ENCODE measurements around the gene TMEM185B. TPM values are rescaled to one million over a fixed set of nuclear protein-coding genes. Genes with fewer than 3 reads are reported as not detected.

The TMEM185B gene
- total RNA-seq, 4 donors from 2014 or later = 11.6 to 33.3 (median 20.1) TPM

DNA sequence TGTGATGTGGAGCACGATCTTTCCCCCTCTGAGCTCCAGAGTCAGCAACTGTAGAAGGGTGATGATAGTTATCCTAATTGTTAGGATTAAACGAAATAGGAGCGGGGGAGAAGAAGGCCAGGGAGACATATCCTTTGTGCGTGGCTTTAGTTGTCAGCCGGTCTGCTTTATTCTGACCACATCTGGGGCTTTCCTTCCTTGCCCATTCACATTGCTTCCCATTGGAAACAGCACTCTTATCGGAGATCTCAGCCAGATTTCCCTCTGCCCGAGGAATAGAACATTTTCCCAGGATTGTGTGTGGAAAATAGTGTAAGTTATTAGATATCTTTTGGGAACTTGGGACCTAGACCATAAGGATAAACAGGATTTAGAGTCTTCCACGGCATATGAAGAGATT is 31.0 kb upstream of the TMEM185B start:
- Histone ChIP-seq H3K27me3 (no peaks in the 10 kb centered on the region), H3K9me3 (no peaks in the 10 kb centered on the region), H3K27ac (no peak overlapping the region), H3K4me1 (peaks cover 0 to 28% (median 0%) of the 10 kb centered on the region in 4 donors), H3K4me3 (peak overlapping the region in 3 of 4 donors; percentile 85 to 89 (median 87)), H3K36me3 (no peaks in the 10 kb centered on the region)
- no peak for DNase-seq
- TF ChIP-seq POLR2A (IDR thresholded peaks at IDR 0.05) = no peak
- TF ChIP-seq, protein P1, sequence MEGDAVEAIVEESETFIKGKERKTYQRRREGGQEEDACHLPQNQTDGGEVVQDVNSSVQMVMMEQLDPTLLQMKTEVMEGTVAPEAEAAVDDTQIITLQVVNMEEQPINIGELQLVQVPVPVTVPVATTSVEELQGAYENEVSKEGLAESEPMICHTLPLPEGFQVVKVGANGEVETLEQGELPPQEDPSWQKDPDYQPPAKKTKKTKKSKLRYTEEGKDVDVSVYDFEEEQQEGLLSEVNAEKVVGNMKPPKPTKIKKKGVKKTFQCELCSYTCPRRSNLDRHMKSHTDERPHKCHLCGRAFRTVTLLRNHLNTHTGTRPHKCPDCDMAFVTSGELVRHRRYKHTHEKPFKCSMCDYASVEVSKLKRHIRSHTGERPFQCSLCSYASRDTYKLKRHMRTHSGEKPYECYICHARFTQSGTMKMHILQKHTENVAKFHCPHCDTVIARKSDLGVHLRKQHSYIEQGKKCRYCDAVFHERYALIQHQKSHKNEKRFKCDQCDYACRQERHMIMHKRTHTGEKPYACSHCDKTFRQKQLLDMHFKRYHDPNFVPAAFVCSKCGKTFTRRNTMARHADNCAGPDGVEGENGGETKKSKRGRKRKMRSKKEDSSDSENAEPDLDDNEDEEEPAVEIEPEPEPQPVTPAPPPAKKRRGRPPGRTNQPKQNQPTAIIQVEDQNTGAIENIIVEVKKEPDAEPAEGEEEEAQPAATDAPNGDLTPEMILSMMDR (IDR thresholded peaks at IDR 0.05) = no peak

GRCh38 chr2:120253021-120253882 is 30.1 kb upstream of the TMEM185B start:
- Histone ChIP-seq H3K27ac (peak overlapping the region; percentile 86 to 94 (median 90)), H3K4me1 (peaks cover 0 to 28% (median 0%) of the 10 kb centered on the region in 4 donors), H3K27me3 (no peaks in the 10 kb centered on the region), H3K9me3 (no peaks in the 10 kb centered on the region), H3K36me3 (no peaks in the 10 kb centered on the region), H3K4me3 (peak overlapping the region; percentile 71 to 89 (median 86))
- peak; percentile 62 to 88 (median 82) for DNase-seq
- peak; percentile 29 to 34 for TF ChIP-seq POLR2A (IDR thresholded peaks at IDR 0.05)
- TF ChIP-seq, protein P1 (IDR thresholded peaks at IDR 0.05) = peak in 4 of 6 experiments; percentile 16 to 54 (median 42)

GRCh38 chr2:120252225-120253020 is 29.2 kb upstream of the TMEM185B start, which contains the start of gene RALB:
Gene RALB (plus strand): TSS chr2:120252852. CDS start chr2:120278665, 25,813 bp downstream.
- H3K4me3 ChIP-seq = peak within 1 kb of the TSS; percentile 71 to 89 (median 86)
- peaks cover 0 to 26% (median 0%) of the 10 kb centered on the region in 4 donors for H3K4me1 ChIP-seq
- peak within 1 kb of the TSS; percentile 86 to 94 (median 90) for H3K27ac ChIP-seq
- H3K36me3 ChIP-seq = no peaks in the 10 kb centered on the region
- H3K27me3 ChIP-seq = no peaks in the 10 kb centered on the region
- peak; percentile 99 to 100 (median 100) for DNase-seq
- TF ChIP-seq, protein P1 (IDR thresholded peaks at IDR 0.05) = no peak
- TF ChIP-seq POLR2A (IDR thresholded peaks at IDR 0.05) = peak; percentile 67 to 72
- no peaks in the 10 kb centered on the region for H3K9me3 ChIP-seq

DNA sequence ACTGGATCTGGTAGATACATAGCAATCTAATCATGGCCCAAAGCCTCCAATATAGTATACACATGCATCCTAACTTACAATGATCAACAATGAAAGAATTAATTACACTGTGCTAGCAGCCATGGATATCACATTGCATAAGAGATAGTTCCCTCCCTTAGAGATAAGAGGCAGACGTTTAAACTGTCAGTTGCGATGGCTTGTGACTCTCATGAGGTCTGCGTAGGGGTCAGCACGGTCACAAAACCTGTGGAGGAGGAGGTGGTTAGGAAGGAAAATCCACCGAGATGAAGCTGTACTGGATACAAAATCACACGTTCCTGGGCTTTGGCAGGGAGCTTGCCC is 28.7 kb upstream of the TMEM185B start:
- H3K27me3 ChIP-seq = no peaks in the 10 kb centered on the region
- H3K27ac ChIP-seq = peak overlapping the region; percentile 86 to 94 (median 90)
- no peaks in the 10 kb centered on the region for H3K36me3 ChIP-seq
- DNase-seq = no peak
- no peaks in the 10 kb centered on the region for H3K9me3 ChIP-seq
- H3K4me3 ChIP-seq = peak overlapping the region; percentile 71 to 89 (median 86)
- no peak for TF ChIP-seq POLR2A (IDR thresholded peaks at IDR 0.05)
- TF ChIP-seq, protein P1 (IDR thresholded peaks at IDR 0.05) = no peak
- H3K4me1 ChIP-seq = peaks cover 0 to 21% (median 0%) of the 10 kb centered on the region in 4 donors

DNA sequence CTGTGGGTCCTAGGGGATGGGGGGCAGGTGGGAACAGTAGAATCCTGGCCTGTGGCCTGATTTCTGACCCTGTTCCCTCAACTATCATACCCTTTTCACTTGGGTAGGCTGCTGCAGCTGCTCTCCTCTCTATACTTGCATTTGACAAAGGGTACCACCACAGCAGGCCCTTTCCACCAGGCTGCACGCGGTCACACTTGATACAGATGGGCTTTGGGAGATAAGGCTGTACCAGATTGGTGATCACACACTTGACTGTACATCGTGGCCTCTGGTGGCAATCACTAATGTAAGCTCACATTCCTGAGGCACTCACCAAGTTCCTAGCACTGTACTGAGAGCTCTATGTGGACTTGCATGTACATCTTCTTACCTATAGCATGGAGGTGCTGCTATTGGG is 27.9 kb upstream of the TMEM185B start:
- TF ChIP-seq POLR2A (IDR thresholded peaks at IDR 0.05) = no peak
- TF ChIP-seq, protein P1 (IDR thresholded peaks at IDR 0.05) = no peak
- Histone ChIP-seq H3K27ac (no peak overlapping the region), H3K27me3 (no peaks in the 10 kb centered on the region), H3K4me1 (peaks cover 0 to 24% (median 0%) of the 10 kb centered on the region in 4 donors), H3K36me3 (no peaks in the 10 kb centered on the region), H3K9me3 (no peaks in the 10 kb centered on the region), H3K4me3 (no peak overlapping the region)
- no peak for DNase-seq
